BE2C (cell line): ENCODE results near the gene ATF1.
"Not testable (repeated sequence)": the region's sequence is repeated elsewhere in the genome, so short reads cannot be mapped to it uniquely, and the experiment has no call there.

ENCODE experiments used
- DNase-seq: peaks from one replicate; pipeline ENCODE4 v3.0.0-alpha.2; 2020
- H3K27me3 ChIP-seq: fragments of 250-450 bp; sonication (Bioruptor Pico); 2 replicates; pipeline ENCODE4 v1.5.1; 2020; ENCODE audit warnings: mild to moderate bottlenecking
- H3K36me3 ChIP-seq: fragments of 250-450 bp; sonication (Bioruptor Pico); 2 replicates; pipeline ENCODE4 v1.5.1; 2020; ENCODE audit warnings: mild to moderate bottlenecking
- H3K4me1 ChIP-seq: fragments of 250-450 bp; sonication (Bioruptor Pico); 2 replicates; pipeline ENCODE4 v1.5.1; 2020
- H3K4me3 ChIP-seq: 2 replicates; pipeline ENCODE4 v1.5.1; 2011; ENCODE audit warnings: low read depth, low read length
- H3K9me3 ChIP-seq: fragments of 250-450 bp; sonication (Bioruptor Pico); 2 replicates; pipeline ENCODE4 v1.5.1; 2020
- CTCF ChIP-seq: IDR thresholded peaks from 2 replicates; pipeline ENCODE4 v1.5.1; 2012; ENCODE audit warnings: mild to moderate bottlenecking, low read depth, low read length

Gene ATF1

GRCh38 chr12:50841716-50842531 lies 78.0 kb downstream of the ATF1 start:
- no peak for TF ChIP-seq CTCF
- no peaks in the 10 kb centered on the region for H3K27me3 ChIP-seq
- no peak overlapping the region for H3K4me3 ChIP-seq
- H3K36me3 ChIP-seq = no peaks in the 10 kb centered on the region
- H3K4me1 ChIP-seq = peaks cover 4% of the 10 kb centered on the region; the same call in 1 of the 2 replicates
- H3K9me3 ChIP-seq = no peaks in the 10 kb centered on the region
- DNase-seq = no peak

- Histone ChIP-seq H3K4me3 (no peak within 1 kb of the TSS), H3K27me3 (no peaks in the 10 kb centered on the region), H3K9me3 (no peaks in the 10 kb centered on the region), H3K4me1 (peaks cover 4% of the 10 kb centered on the region; the same call in 1 of the 2 replicates), H3K36me3 (no peaks in the 10 kb centered on the region)
- no peak for TF ChIP-seq CTCF
- DNase-seq = no peak
Observed at GRCh38 chr12:50842637-50843493, 79.0 kb downstream of the ATF1 start, which contains the start of gene TMPRSS12. Gene TMPRSS12 (plus strand): TSS chr12:50842926. CDS start chr12:50842965, 39 bp downstream.

GRCh38 chr12:50845021-50845647 lies 81.2 kb downstream of the ATF1 start:
- Histone ChIP-seq H3K27me3 (no peaks in the 10 kb centered on the region), H3K9me3 (no peaks in the 10 kb centered on the region), H3K36me3 (no peaks in the 10 kb centered on the region), H3K4me3 (no peak overlapping the region), H3K4me1 (peaks cover 4% of the 10 kb centered on the region; the same call in 1 of the 2 replicates)
- no peak for DNase-seq
- no peak for TF ChIP-seq CTCF

- Histone ChIP-seq H3K27me3 (no peaks in the 10 kb centered on the region), H3K4me1 (peaks cover 4% of the 10 kb centered on the region; the same call in 1 of the 2 replicates), H3K9me3 (no peaks in the 10 kb centered on the region), H3K36me3 (no peaks in the 10 kb centered on the region), H3K4me3 (no peak overlapping the region)
- no peak for TF ChIP-seq CTCF
- no peak for DNase-seq
Observed at GRCh38 chr12:50848963-50849362, 85.1 kb downstream of the ATF1 start.

GRCh38 chr12:50855218-50855617 lies 91.3 kb downstream of the ATF1 start:
- H3K36me3 ChIP-seq, H3K27me3 ChIP-seq, H3K4me1 ChIP-seq, H3K9me3 ChIP-seq, H3K4me3 ChIP-seq, DNase-seq: not testable (repeated sequence)

GRCh38 chr12:50855679-50856078 lies 91.8 kb downstream of the ATF1 start:
- H3K4me3 ChIP-seq, H3K9me3 ChIP-seq, H3K4me1 ChIP-seq, H3K27me3 ChIP-seq, DNase-seq, H3K36me3 ChIP-seq: not testable (repeated sequence)
